IPS-20b (cell line): ENCODE data around the gene CCDC184.

Experiments used
- H3K27ac ChIP-seq: one replicate; pipeline ENCODE4 v1.5.1; 2013; ENCODE audit warnings: low read length
- H3K27me3 ChIP-seq: 2 replicates; pipeline ENCODE4 v1.6.1; 2013; ENCODE audit warnings: mild to moderate bottlenecking, low read length, inconsistent platforms; ENCODE audit not compliant: insufficient read depth
- H3K36me3 ChIP-seq: 2 replicates; pipeline ENCODE4 v1.6.1; 2013; ENCODE audit warnings: low read depth, mild to moderate bottlenecking, inconsistent platforms, low read length, moderate library complexity; ENCODE audit not compliant: insufficient read depth
- H3K4me1 ChIP-seq: 2 replicates; pipeline ENCODE4 v1.6.1; 2013; ENCODE audit warnings: mild to moderate bottlenecking, control low read depth, inconsistent platforms, low read length, moderate library complexity; ENCODE audit not compliant: insufficient read depth
- H3K4me3 ChIP-seq: 2 replicates; pipeline ENCODE4 v1.5.1; 2013; ENCODE audit warnings: mild to moderate bottlenecking, low read length, inconsistent platforms
- H3K9ac ChIP-seq: 2 replicates; pipeline ENCODE4 v1.6.1; 2013; ENCODE audit warnings: low read depth, mild to moderate bottlenecking, inconsistent platforms, low read length, moderate library complexity
- H3K9me3 ChIP-seq: 2 replicates; pipeline ENCODE4 v1.6.1; 2013; ENCODE audit warnings: mild to moderate bottlenecking, low read depth, low read length, inconsistent platforms; ENCODE audit not compliant: insufficient read depth

Gene CCDC184

DNA sequence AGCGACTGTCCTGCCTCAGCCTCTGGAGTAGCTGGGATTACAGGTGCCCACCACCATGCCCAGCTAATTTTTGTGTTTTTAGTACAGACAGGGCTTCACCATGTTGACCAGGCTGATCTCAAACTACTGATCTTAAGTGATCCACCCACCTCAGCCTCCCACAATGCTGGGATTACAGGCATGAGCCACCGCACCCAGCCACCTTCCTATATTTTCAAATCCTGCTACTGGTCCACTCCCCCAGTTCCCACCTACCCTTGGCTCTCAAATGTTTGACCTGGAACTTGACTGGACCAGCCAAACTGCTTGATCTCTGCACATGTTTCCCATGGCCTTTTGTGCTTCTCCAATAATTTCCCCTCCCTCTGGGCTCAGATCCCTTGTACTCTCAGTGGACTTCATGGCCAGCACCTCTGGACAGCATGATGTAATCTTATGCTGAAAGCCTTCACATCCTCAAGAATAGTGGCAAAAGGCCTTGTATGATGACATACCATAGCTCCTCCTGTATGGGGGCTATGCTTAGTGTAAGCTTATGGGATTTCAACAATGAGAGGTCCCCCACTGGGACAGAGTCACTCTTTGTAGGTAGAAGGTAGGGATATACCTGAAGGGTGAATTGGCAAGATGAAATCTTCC lies 2.5 kb upstream of the CCDC184 start:
- H3K27ac ChIP-seq: no peak overlapping the region
- no peaks in the 10 kb centered on the region for H3K9me3 ChIP-seq
- H3K27me3 ChIP-seq: peaks cover 76% of the 10 kb centered on the region
- H3K36me3 ChIP-seq: no peaks in the 10 kb centered on the region
- H3K4me3 ChIP-seq: no peak overlapping the region
- H3K9ac ChIP-seq: no peak overlapping the region
- H3K4me1 ChIP-seq: peaks cover 22% of the 10 kb centered on the region; the same call in 1 of the 2 replicates

DNA sequence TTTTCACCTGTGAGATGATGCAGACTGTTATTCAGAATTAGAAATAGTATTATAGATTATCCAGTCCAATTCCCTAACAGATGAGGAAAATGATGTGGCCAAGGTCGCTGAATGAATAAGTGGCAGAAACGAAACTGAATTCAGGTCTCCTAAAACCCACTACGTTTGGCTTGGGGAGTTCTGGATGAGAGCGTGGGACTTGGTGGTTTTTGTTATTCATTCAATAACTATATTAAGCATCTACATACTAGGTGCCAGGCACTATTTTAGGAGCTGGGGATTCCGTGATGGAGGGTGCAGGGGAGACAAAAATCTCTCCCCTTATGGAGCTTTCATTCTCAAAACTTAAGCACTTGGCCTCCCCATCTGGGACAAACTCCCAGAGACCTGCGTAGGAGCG lies 813 bp upstream of the CCDC184 start:
- H3K9ac ChIP-seq: peak overlapping the region; percentile 40; the same call in 1 of the 2 replicates
- no peak overlapping the region for H3K27ac ChIP-seq
- peak overlapping the region; percentile 81 for H3K4me3 ChIP-seq
- H3K36me3 ChIP-seq: no peaks in the 10 kb centered on the region
- peaks cover 13% of the 10 kb centered on the region; the same call in 1 of the 2 replicates for H3K4me1 ChIP-seq
- H3K9me3 ChIP-seq: no peaks in the 10 kb centered on the region
- peaks cover 85% of the 10 kb centered on the region for H3K27me3 ChIP-seq

DNA sequence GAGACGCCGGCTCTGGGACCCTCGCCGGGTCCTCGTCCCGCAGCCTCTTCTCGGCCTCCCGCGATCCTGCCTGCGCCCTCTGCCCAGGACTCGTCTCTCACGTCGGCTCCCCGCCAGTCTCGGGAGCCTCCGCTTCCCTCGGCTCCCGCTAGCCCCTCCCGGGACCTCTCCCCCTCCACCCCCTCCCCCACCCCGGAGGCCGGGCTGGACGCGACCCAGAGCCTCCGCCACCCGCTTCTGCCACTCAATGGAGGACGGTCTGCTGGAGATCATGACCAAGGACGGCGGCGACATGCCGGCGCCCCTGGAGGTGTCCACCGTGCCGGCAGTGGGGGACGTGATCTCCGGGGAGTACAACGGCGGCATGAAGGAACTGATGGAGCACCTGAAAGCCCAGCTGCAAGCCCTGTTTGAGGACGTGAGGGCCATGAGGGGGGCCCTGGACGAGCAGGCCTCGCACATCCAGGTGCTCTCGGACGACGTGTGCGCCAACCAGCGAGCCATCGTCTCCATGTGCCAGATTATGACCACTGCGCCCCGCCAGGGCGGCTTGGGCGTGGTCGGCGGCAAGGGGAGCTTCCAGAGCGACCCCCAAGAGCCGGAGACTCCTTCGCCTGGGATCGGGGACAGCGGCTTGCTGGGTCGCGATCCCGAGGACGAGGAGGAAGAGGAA lies 568 bp downstream of the CCDC184 start:
- no peaks in the 10 kb centered on the region for H3K36me3 ChIP-seq
- H3K27ac ChIP-seq: no peak overlapping the region
- H3K9me3 ChIP-seq: no peaks in the 10 kb centered on the region
- H3K9ac ChIP-seq: peak overlapping the region; percentile 16; the same call in 1 of the 2 replicates
- peak overlapping the region; percentile 81 for H3K4me3 ChIP-seq
- H3K4me1 ChIP-seq: peaks cover 13% of the 10 kb centered on the region; the same call in 1 of the 2 replicates
- H3K27me3 ChIP-seq: peaks cover 96% of the 10 kb centered on the region

DNA sequence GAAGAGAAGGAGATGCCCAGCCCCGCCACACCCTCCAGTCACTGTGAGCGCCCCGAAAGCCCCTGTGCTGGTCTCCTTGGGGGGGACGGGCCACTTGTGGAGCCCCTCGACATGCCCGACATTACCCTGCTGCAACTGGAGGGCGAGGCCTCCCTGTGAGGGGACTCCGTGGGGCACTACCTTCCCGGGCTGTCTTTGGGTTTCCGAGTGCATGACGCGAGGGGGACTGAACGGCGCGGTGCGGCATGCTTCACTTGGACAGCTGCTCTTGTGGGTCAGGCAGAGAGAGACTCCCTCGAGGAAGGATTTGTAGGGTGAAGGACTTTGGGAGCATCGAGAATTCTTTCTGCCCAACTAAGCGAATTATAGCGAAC lies 1.1 kb downstream of the CCDC184 start:
- no peak overlapping the region; the same call in 1 of the 2 replicates for H3K9ac ChIP-seq
- H3K27me3 ChIP-seq: peaks cover 93% of the 10 kb centered on the region
- H3K9me3 ChIP-seq: no peaks in the 10 kb centered on the region
- H3K27ac ChIP-seq: no peak overlapping the region
- peaks cover 13% of the 10 kb centered on the region; the same call in 1 of the 2 replicates for H3K4me1 ChIP-seq
- no peaks in the 10 kb centered on the region for H3K36me3 ChIP-seq
- peak overlapping the region; percentile 81; the same call in 1 of the 2 replicates for H3K4me3 ChIP-seq

DNA sequence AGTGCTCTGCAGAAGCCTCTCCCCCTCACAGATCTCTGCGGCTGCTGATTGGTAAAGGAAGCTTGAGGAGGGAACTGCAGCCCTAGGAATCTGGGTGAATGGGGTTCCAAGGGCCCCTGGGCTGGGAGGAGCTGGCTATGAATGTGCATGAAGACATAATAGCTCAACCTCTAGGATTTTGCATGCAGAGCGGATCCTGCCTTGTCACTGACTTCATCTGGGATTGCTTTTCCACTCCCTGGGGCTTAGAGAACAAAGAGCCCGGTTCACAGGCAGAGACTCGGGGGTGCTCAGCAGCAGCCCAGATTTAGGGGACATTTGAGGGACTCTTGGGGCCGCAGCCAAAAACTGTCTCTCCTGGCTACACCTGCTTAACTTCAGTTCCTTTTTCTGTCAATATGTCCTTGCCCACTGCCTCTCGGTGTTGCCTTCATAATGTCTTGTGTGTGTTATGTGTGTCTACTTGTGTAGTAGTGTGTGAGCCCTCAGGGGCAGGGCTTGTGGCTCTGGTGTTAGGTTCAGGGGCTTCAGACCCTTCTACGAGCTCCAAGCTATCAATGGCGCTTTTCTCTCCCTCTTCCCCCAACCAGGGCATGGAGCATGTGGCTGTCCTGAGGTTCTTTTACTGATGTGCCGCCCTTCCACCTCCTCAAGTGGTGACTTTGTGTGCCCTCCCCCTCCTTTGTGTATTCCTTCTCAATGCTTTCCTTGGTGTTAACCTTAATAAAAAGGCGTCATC lies 1.9 kb downstream of the CCDC184 start:
- H3K9me3 ChIP-seq: no peaks in the 10 kb centered on the region
- peak overlapping the region; percentile 81; the same call in 1 of the 2 replicates for H3K4me3 ChIP-seq
- H3K9ac ChIP-seq: no peak overlapping the region
- H3K4me1 ChIP-seq: peaks cover 13% of the 10 kb centered on the region; the same call in 1 of the 2 replicates
- H3K36me3 ChIP-seq: no peaks in the 10 kb centered on the region
- peaks cover 93% of the 10 kb centered on the region for H3K27me3 ChIP-seq
- no peak overlapping the region for H3K27ac ChIP-seq

DNA sequence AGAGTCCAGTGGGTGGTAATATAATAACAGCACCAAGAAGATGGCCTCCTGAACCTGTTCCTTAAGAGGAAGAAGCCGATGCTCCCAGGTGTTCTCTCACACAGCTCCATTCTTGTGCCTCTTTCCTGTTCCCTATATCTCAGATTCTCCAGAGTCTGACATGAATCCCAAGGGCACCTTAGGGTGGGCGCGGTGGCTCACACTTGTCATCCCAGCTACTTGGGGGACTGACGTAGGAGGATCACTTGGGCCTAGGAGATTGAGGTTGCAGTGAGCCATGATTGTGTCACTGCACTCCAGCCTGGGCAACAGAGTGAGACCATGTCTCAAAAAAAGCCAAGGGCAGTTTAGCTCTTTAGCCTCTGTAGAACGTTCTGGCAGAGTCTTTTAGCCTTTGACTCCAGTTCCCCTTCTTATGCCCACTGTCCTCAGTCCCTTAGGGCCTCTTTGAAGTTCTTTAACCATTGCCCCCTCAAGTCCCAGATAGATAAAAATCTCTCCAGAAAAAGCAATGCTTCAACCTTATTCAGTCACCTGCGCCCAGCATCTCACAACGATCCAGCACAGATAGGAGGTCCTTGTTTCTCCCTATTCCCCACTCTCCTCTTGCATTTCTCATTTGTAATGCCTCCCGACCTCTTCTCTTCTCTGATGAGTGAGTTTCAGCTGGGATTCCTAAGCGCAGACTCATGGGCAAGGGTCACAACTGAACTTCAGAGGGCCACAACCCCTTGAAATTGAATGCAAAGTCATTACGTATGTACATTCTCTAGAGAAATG lies 4.7 kb downstream of the CCDC184 start:
- H3K9me3 ChIP-seq: no peaks in the 10 kb centered on the region
- no peak overlapping the region for H3K27ac ChIP-seq
- peaks cover 7% of the 10 kb centered on the region; the same call in 1 of the 2 replicates for H3K4me1 ChIP-seq
- H3K27me3 ChIP-seq: peaks cover 87% of the 10 kb centered on the region
- no peak overlapping the region for H3K9ac ChIP-seq
- H3K4me3 ChIP-seq: no peak overlapping the region
- H3K36me3 ChIP-seq: no peaks in the 10 kb centered on the region

DNA sequence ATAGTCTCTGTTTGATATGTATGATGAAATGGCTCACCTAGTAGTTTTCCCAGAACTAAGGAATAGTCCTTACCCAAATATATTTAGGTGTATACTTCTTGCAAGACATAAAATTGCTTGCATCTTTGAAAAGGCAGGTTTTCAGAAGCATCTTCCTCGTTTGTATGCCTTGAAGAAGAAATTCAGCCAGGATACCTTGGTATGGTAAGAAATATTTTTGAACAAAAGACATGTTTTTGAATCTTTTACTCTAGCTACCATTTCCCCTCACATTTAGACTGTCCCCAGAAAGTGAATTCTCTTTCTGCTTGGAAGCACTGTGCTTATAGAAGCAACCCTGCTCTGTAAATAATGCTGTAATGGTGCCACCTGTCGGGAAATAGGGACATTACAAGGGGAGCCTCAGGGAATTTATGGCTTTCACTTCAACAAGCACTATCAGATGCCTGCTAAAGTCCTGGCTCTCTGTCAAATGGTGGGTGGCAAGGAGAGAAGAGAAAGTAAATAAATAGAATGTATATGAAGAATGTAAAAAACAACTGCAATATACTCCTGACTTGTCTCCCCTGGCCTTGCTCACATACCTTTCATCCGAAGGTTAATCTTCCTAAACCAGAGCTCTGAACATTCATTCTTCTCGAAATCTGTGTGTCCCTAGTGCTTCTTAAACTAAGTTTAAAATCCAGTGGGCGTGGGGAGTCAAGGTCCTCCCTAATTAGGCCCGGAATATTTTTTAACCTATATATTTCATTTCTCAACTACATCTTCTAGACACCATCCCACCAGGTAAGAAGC lies 6.1 kb downstream of the CCDC184 start:
- Histone ChIP-seq H3K4me1 (peaks cover 7% of the 10 kb centered on the region; the same call in 1 of the 2 replicates), H3K27ac (no peak overlapping the region), H3K9ac (no peak overlapping the region), H3K27me3 (peaks cover 87% of the 10 kb centered on the region), H3K36me3 (no peaks in the 10 kb centered on the region), H3K9me3 (no peaks in the 10 kb centered on the region), H3K4me3 (no peak overlapping the region)

DNA sequence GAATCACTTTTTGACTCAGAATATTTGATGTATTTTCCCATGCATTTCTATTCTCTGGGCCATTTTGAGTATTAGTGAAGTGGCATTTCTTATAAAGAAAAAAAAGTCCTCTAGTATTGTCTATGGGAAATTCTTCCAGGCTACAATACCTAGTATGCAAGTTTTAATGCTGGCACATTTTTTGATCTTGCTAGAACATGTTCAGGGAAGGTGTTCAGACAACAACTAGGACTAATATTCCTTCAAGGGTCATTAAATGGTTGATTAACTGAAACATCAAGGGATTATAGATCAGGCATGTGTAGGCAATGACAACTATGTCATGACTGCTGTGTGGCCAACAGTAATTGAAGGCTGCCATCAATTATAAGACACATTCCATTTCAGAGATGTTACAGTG lies 7.7 kb downstream of the CCDC184 start:
- no peaks in the 10 kb centered on the region for H3K4me1 ChIP-seq
- H3K9ac ChIP-seq: no peak overlapping the region
- no peak overlapping the region for H3K4me3 ChIP-seq
- H3K36me3 ChIP-seq: no peaks in the 10 kb centered on the region
- no peaks in the 10 kb centered on the region for H3K9me3 ChIP-seq
- H3K27ac ChIP-seq: no peak overlapping the region
- peaks cover 87% of the 10 kb centered on the region for H3K27me3 ChIP-seq

DNA sequence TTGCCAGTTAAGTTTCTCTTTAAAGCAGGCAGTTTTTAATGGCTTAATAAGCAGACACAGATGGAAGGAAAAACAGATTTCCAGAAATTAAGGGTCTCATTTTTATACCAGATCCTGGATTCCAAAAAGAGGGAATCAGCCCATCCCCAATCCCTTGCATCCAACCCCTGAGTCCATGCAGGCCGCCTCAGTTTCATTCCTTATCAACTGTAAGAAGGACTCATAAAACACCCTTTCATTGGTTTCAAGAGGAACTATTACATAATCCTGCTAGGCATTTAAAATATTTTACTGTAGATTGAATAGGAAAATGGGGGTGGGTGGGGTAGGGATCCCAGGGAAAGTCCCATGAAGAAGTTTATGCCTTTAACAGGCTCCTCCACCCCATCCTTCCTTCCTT lies 9.4 kb downstream of the CCDC184 start:
- Histone ChIP-seq H3K4me3 (no peak overlapping the region), H3K9me3 (no peaks in the 10 kb centered on the region), H3K36me3 (no peaks in the 10 kb centered on the region), H3K9ac (no peak overlapping the region), H3K27ac (no peak overlapping the region), H3K4me1 (peaks cover 4% of the 10 kb centered on the region), H3K27me3 (peaks cover 83% of the 10 kb centered on the region)

DNA sequence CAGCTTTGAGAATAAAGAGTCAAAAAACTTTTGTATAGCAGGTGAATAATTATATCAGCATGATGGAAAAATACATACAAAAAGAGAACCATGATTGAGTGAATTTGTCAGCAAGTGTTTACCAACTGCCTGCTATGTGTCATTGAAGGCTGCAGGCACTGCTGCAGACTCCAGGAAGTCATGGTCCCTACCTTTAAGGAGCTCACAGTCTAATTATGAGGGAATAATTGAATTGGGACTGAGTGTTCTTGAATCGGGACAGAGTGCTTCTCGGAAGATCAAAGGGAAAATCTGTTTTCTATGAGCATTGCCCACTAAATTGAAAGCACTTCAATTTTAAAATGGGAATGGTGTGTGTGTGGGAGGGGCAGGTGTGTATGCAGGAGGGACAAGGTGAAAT lies 10.2 kb downstream of the CCDC184 start:
- H3K36me3 ChIP-seq: no peaks in the 10 kb centered on the region
- H3K4me3 ChIP-seq: no peak overlapping the region
- H3K9ac ChIP-seq: no peak overlapping the region
- H3K27ac ChIP-seq: no peak overlapping the region
- peaks cover 79% of the 10 kb centered on the region for H3K27me3 ChIP-seq
- H3K9me3 ChIP-seq: no peaks in the 10 kb centered on the region
- H3K4me1 ChIP-seq: peaks cover 4% of the 10 kb centered on the region
